ENCODE results near the gene CALML4.
"Not testable (repeated sequence)": the region's sequence is repeated elsewhere in the genome, so short reads cannot be mapped to it uniquely, and the experiment has no call there.

Gene CALML4

DNA sequence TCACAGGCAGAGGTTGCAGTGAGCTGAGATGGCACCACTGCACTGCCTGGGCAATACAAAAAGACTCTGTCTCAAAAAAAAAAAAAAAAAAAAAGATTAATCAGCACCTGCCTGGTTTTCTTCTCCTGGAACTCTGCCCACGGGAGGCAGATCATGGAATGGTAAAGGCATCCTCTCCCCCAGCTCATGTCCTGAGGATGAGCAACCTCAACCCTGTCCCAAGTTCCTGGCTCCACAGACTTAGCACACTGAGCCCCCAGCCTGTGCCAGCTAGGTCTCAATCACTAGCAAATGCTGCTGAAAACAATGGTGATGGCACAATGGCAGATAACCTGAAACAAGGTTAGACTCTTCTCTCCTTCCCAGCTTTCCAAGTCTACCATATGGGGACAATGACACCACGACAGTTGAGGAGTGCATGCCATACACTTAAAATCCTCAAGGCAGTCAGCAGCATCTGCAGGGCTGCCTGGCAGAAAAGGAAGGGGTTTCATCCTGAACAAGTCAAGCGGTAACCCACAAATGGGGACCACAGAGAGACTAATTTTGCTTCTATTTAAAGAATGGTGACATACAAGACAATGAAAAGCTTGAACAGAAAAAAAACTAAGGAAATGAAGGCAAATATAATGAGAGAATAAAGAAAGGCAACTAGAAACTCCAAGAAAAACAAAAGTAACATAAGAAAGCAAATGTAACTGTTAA lies 19.6 kb upstream of the CALML4 start:
- Histone ChIP-seq H3K9ac (no peak overlapping the region), H3K27me3 (ENCODE audit: insufficient read depth, low read depth) (no peaks in the 10 kb centered on the region), H4K20me1 (ENCODE audit: insufficient read depth) (no peaks in the 10 kb centered on the region), H3K79me2 (ENCODE audit: insufficient read depth, low read depth) (peaks cover 75% of the 10 kb centered on the region), H3K4me3 (IDR thresholded peaks at IDR 0.05; ENCODE audit: insufficient read depth, low read depth, low read length) (no peak overlapping the region), H3K27ac (peak overlapping the region; percentile 30), H2AFZ (ENCODE audit: low read depth) (no peak overlapping the region), H3K36me3 (ENCODE audit: insufficient read depth) (no peaks in the 10 kb centered on the region), H3K4me2 (peak overlapping the region; percentile 67), H3K4me1 (ENCODE audit: low read depth, poor library complexity, severe bottlenecking) (peaks cover 47% of the 10 kb centered on the region)
- TF ChIP-seq, protein P1, sequence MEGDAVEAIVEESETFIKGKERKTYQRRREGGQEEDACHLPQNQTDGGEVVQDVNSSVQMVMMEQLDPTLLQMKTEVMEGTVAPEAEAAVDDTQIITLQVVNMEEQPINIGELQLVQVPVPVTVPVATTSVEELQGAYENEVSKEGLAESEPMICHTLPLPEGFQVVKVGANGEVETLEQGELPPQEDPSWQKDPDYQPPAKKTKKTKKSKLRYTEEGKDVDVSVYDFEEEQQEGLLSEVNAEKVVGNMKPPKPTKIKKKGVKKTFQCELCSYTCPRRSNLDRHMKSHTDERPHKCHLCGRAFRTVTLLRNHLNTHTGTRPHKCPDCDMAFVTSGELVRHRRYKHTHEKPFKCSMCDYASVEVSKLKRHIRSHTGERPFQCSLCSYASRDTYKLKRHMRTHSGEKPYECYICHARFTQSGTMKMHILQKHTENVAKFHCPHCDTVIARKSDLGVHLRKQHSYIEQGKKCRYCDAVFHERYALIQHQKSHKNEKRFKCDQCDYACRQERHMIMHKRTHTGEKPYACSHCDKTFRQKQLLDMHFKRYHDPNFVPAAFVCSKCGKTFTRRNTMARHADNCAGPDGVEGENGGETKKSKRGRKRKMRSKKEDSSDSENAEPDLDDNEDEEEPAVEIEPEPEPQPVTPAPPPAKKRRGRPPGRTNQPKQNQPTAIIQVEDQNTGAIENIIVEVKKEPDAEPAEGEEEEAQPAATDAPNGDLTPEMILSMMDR (conservative IDR thresholded peaks at IDR 0.05; ENCODE audit: low read depth, low read length): no peak

DNA sequence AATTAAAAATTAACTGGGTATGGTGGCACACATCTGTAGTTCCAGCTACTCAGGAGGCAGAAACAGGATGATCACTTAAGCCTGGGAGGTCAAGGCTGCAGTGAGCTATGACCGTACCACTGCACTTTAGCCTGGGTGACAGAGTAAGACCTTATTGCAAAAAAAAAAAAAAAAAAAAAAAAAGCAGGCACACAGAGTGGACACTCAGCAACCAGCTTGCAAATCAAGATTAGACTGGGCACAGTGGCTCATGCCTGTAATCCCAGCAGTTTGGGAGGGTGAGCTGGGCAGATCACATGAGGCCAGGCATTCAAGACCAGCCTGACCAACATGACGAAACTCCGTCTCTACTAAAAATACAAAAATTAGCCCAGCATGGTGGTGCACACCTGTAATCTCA lies 19.0 kb upstream of the CALML4 start:
- H3K79me2 ChIP-seq (ENCODE audit: insufficient read depth, low read depth): peaks cover 80% of the 10 kb centered on the region
- H3K4me2 ChIP-seq: peak overlapping the region; percentile 67; the same call in 1 of the 2 replicates
- no peak overlapping the region; the same call in 1 of the 2 replicates for H3K27ac ChIP-seq
- TF ChIP-seq, protein P1 (conservative IDR thresholded peaks at IDR 0.05; ENCODE audit: low read depth, low read length): no peak
- no peaks in the 10 kb centered on the region for H3K36me3 ChIP-seq (ENCODE audit: insufficient read depth)
- no peaks in the 10 kb centered on the region for H4K20me1 ChIP-seq (ENCODE audit: insufficient read depth)
- H3K9ac ChIP-seq: no peak overlapping the region
- H3K4me3 ChIP-seq (IDR thresholded peaks at IDR 0.05; ENCODE audit: insufficient read depth, low read depth, low read length): no peak overlapping the region
- no peak overlapping the region for H2AFZ ChIP-seq (ENCODE audit: low read depth)
- H3K27me3 ChIP-seq (ENCODE audit: insufficient read depth, low read depth): no peaks in the 10 kb centered on the region
- H3K4me1 ChIP-seq (ENCODE audit: low read depth, poor library complexity, severe bottlenecking): peaks cover 47% of the 10 kb centered on the region

GRCh38 chr15:68223171-68223570 lies 18.0 kb upstream of the CALML4 start:
- no peak overlapping the region for H3K4me2 ChIP-seq
- no peaks in the 10 kb centered on the region for H3K27me3 ChIP-seq (ENCODE audit: insufficient read depth, low read depth)
- H3K4me3 ChIP-seq (IDR thresholded peaks at IDR 0.05; ENCODE audit: insufficient read depth, low read depth, low read length): no peak overlapping the region
- H2AFZ ChIP-seq (ENCODE audit: low read depth): no peak overlapping the region
- no peak overlapping the region for H3K27ac ChIP-seq
- no peaks in the 10 kb centered on the region for H4K20me1 ChIP-seq (ENCODE audit: insufficient read depth)
- no peak overlapping the region for H3K9ac ChIP-seq
- peaks cover 80% of the 10 kb centered on the region for H3K79me2 ChIP-seq (ENCODE audit: insufficient read depth, low read depth)
- peaks cover 47% of the 10 kb centered on the region for H3K4me1 ChIP-seq (ENCODE audit: low read depth, poor library complexity, severe bottlenecking)
- TF ChIP-seq, protein P1 (conservative IDR thresholded peaks at IDR 0.05; ENCODE audit: low read depth, low read length): no peak
- H3K36me3 ChIP-seq (ENCODE audit: insufficient read depth): no peaks in the 10 kb centered on the region

- not testable (repeated sequence) for H4K20me1 ChIP-seq (ENCODE audit: insufficient read depth); H3K27ac ChIP-seq; H2AFZ ChIP-seq (ENCODE audit: low read depth); H3K27me3 ChIP-seq (ENCODE audit: insufficient read depth, low read depth); H3K36me3 ChIP-seq (ENCODE audit: insufficient read depth); H3K4me3 ChIP-seq (IDR thresholded peaks at IDR 0.05; ENCODE audit: insufficient read depth, low read depth, low read length); H3K9ac ChIP-seq; H3K4me2 ChIP-seq
- peaks cover 80% of the 10 kb centered on the region for H3K79me2 ChIP-seq (ENCODE audit: insufficient read depth, low read depth)
- H3K4me1 ChIP-seq (ENCODE audit: low read depth, poor library complexity, severe bottlenecking): peaks cover 41% of the 10 kb centered on the region
These were observed 17.3 kb upstream of the CALML4 start for GRCh38 chr15:68222432-68222743.

GRCh38 chr15:68221530-68222431 lies 16.6 kb upstream of the CALML4 start:
- Histone ChIP-seq H3K4me1 (ENCODE audit: low read depth, poor library complexity, severe bottlenecking) (peaks cover 35% of the 10 kb centered on the region), H3K79me2 (ENCODE audit: insufficient read depth, low read depth) (peaks cover 80% of the 10 kb centered on the region)
- H3K4me2 ChIP-seq; H3K9ac ChIP-seq; H4K20me1 ChIP-seq (ENCODE audit: insufficient read depth); H3K4me3 ChIP-seq (IDR thresholded peaks at IDR 0.05; ENCODE audit: insufficient read depth, low read depth, low read length); H2AFZ ChIP-seq (ENCODE audit: low read depth); H3K27me3 ChIP-seq (ENCODE audit: insufficient read depth, low read depth); H3K27ac ChIP-seq; H3K36me3 ChIP-seq (ENCODE audit: insufficient read depth): not testable (repeated sequence)

Measured in KMS-11 (cell line).